Thyroid gland (tissue), 4 donors: ENCODE results near the gene CCDC106. TPM values are rescaled to one million over a fixed set of nuclear protein-coding genes. Genes with fewer than 3 reads are reported as not detected.

Source experiments
- DNase-seq, 2 donors: peaks; one replicate each; pipeline ENCODE4 v3.0.0-alpha.2; 2019
- H3K27ac ChIP-seq, 3 donors: fragments of 200-600 bp; sonication (generic); 1 replicate in 2 of 3; 2 replicates in 1 of 3; pipeline ENCODE4 v1.5.1; 2016 to 2019; ENCODE audit warnings: mild to moderate bottlenecking in 1 of 3, moderate library complexity in 1 of 3
- H3K27me3 ChIP-seq: fragments of 200-600 bp; sonication (generic); one replicate; pipeline ENCODE4 v1.5.1; 2019
- H3K36me3 ChIP-seq, 2 donors: fragments of 200-600 bp; sonication (generic); one replicate each; pipeline ENCODE4 v1.5.1; 2016 to 2019
- H3K4me1 ChIP-seq, 2 donors: fragments of 200-600 bp; sonication (generic); one replicate each; pipeline ENCODE4 v1.5.1; 2017 to 2019
- H3K4me3 ChIP-seq, 3 donors: fragments of 200-600 bp; sonication (generic); replicated peaks in 1 of 3; 1 replicate in 2 of 3; 2 replicates in 1 of 3; pipeline ENCODE4 v1.5.1; 2016; ENCODE audit warnings: mild to moderate bottlenecking in 1 of 3
- H3K9me3 ChIP-seq: fragments of 200-600 bp; sonication (generic); one replicate; pipeline ENCODE4 v1.5.1; 2017
- CTCF ChIP-seq, 6 experiments: fragments of 200-600 bp in 3 of 6; fragments of 450-650 bp in 3 of 6; sonication (generic) in 3 of 6; IDR thresholded peaks; one replicate each; pipeline ENCODE4 v1.5.1; 2016 to 2019; ENCODE audit warnings: antibody characterized with exemption in 6 of 6, mild to moderate bottlenecking in 2 of 6, inconsistent platforms in 1 of 6, moderate library complexity in 1 of 6
- POLR2A ChIP-seq, 2 donors: fragments of 450-650 bp; IDR thresholded peaks; one replicate each; pipeline ENCODE4 v1.6.1; 2017; ENCODE audit warnings: antibody characterized with exemption in 2 of 2, mild to moderate bottlenecking in 2 of 2, moderate library complexity in 1 of 2
- WGBS, 2 donors: methylation state at CpG; one replicate each; pipeline ENCODE4 v1.1.5; 2017; 5-methylcytosine and 5-hydroxymethylcytosine counted together
- intact Hi-C: fragments of 100-400 bp; cut with DNase I; formaldehyde crosslinking; loops from one replicate; pipeline ENCODE4 v1.15.1; 2023
- total RNA-seq, 4 donors: library from RNA; depleted of rRNA; stranded (reverse); fragments of >200 nt; gene quantifications; one replicate each; pipeline ENCODE4 v1.2.3, GENCODE V29; 2016

CCDC106 gene
- total RNA-seq, 4 donors from 2014 or later = 11.2 to 23.2 (median 20.7) TPM

GRCh38 chr19:55699221-55699620, 51.2 kb downstream of the CCDC106 start:
- H3K4me1 ChIP-seq = no peaks in the 10 kb centered on the region
- TF ChIP-seq CTCF (IDR thresholded peaks at IDR 0.05) (no peak), POLR2A (IDR thresholded peaks at IDR 0.05) (no peak)
- H3K27ac ChIP-seq = no peak overlapping the region
- no peak overlapping the region for H3K4me3 ChIP-seq
- no peaks in the 10 kb centered on the region for H3K9me3 ChIP-seq
- peaks cover 38 to 40% of the 10 kb centered on the region in 2 donors for H3K36me3 ChIP-seq
- intact Hi-C loops = no loop called here
- DNase-seq = no peak
- H3K27me3 ChIP-seq = no peaks in the 10 kb centered on the region
- WGBS, 2 donors = 91 to 94% methylated on average over 11 of the region's 11 CpGs

- H3K36me3 ChIP-seq = peaks cover 22 to 24% of the 10 kb centered on the region in 2 donors
- H3K4me1 ChIP-seq = no peaks in the 10 kb centered on the region
- H3K4me3 ChIP-seq = no peak overlapping the region
- H3K27ac ChIP-seq = no peak overlapping the region
- no peaks in the 10 kb centered on the region for H3K9me3 ChIP-seq
- no peaks in the 10 kb centered on the region for H3K27me3 ChIP-seq
- WGBS, 2 donors = 82 to 95% methylated on average over 10 to 12 of the region's 12 CpGs
- TF ChIP-seq POLR2A (IDR thresholded peaks at IDR 0.05) = no peak
- no peak for TF ChIP-seq CTCF (IDR thresholded peaks at IDR 0.05)
- intact Hi-C loops = no loop called here
- DNase-seq = no peak
These were observed 52.8 kb downstream of the CCDC106 start for GRCh38 chr19:55700813-55701212.

- no peaks in the 10 kb centered on the region for H3K9me3 ChIP-seq
- DNase-seq = no peak
- H3K27ac ChIP-seq = no peak overlapping the region
- no peaks in the 10 kb centered on the region for H3K27me3 ChIP-seq
- no peaks in the 10 kb centered on the region for H3K4me1 ChIP-seq
- intact Hi-C loops = no loop called here
- H3K4me3 ChIP-seq = no peak overlapping the region
- peaks cover 9 to 11% of the 10 kb centered on the region in 2 donors for H3K36me3 ChIP-seq
- 87 to 88% methylated on average over 13 of the region's 13 CpGs for WGBS, 2 donors
- no peak for TF ChIP-seq POLR2A (IDR thresholded peaks at IDR 0.05)
- no peak for TF ChIP-seq CTCF (IDR thresholded peaks at IDR 0.05)
These were observed 54.2 kb downstream of the CCDC106 start for GRCh38 chr19:55702131-55702627.

Other genes starting within 250 kb of the CCDC106 start
- 10 to 100 TPM in 2 of 4 donors, 1 to 10 TPM in 2; 5.7 to 13.3 (median 9.8) TPM for gene UBE2S, start 240.4 kb upstream of the CCDC106 start, total RNA-seq
- not detected for gene SHISA7, start 204.9 kb upstream of the CCDC106 start, total RNA-seq
- 100 to 1,000 TPM in 2 of 4 donors, 10 to 100 TPM in 2; 52.1 to 178 (median 100) TPM for gene ISOC2, start 186.6 kb upstream of the CCDC106 start, total RNA-seq
- gene C19orf85, start 183.5 kb upstream of the CCDC106 start, total RNA-seq = not detected
- gene ZNF628, start 171.6 kb upstream of the CCDC106 start, total RNA-seq = 10 to 100 TPM in 2 of 4 donors, 1 to 10 TPM in 2; 2.1 to 12.0 (median 6.5) TPM
- gene NAT14, start 163.0 kb upstream of the CCDC106 start, total RNA-seq = 10 to 100 TPM in 2 of 4 donors, 1 to 10 TPM in 2; 5.1 to 28.3 (median 12.2) TPM
- 1 to 10 TPM; 1.7 to 2.9 (median 2.2) TPM for gene SSC5D, start 159.8 kb upstream of the CCDC106 start, total RNA-seq
- gene SBK2, start 111.1 kb upstream of the CCDC106 start, total RNA-seq = not detected
- gene SBK3, start 102.7 kb upstream of the CCDC106 start, total RNA-seq = 10 to 100 TPM in 1 of 4 donors, under 1 TPM in 1, not detected in 2; 0.94 to 14.8 TPM
- gene ZNF579, start 67.4 kb upstream of the CCDC106 start, total RNA-seq = 1 to 10 TPM; 4.0 to 7.5 (median 6.6) TPM
- gene FIZ1, start 48.7 kb upstream of the CCDC106 start, total RNA-seq = 10 to 100 TPM in 3 of 4 donors, 1 to 10 TPM in 1; 9.0 to 18.5 (median 14.0) TPM
- 10 to 100 TPM; 13.0 to 34.2 (median 28.9) TPM for gene ZNF524, start 47.9 kb upstream of the CCDC106 start, total RNA-seq
- gene ZNF865, start 42.6 kb upstream of the CCDC106 start, total RNA-seq = 10 to 100 TPM in 2 of 4 donors, 1 to 10 TPM in 2; 5.5 to 12.6 (median 9.1) TPM
- 10 to 100 TPM in 1 of 4 donors, 1 to 10 TPM in 3; 5.1 to 10.0 (median 8.7) TPM for gene ZNF784, start 23.6 kb upstream of the CCDC106 start, total RNA-seq
- 10 to 100 TPM; 29.9 to 61.1 (median 44.8) TPM for gene ZNF580, start 7.2 kb upstream of the CCDC106 start, total RNA-seq
- 10 to 100 TPM; 11.1 to 23.9 (median 15.8) TPM for gene ZNF581, start 4.6 kb upstream of the CCDC106 start, total RNA-seq
- 100 to 1,000 TPM in 1 of 4 donors, 10 to 100 TPM in 3; 68.4 to 115 (median 85.7) TPM for gene U2AF2, start 6.8 kb downstream of the CCDC106 start, total RNA-seq
- 100 to 1,000 TPM in 1 of 4 donors, 10 to 100 TPM in 3; 34.8 to 102 (median 72.2) TPM for gene EPN1, start 27.0 kb downstream of the CCDC106 start, total RNA-seq
- gene NLRP9, start 90.2 kb downstream of the CCDC106 start, total RNA-seq = not detected
- gene RFPL4A, start 110.9 kb downstream of the CCDC106 start, total RNA-seq = not detected
- gene RFPL4AL1, start 120.9 kb downstream of the CCDC106 start, total RNA-seq = under 1 TPM in 1 of 4 donors, not detected in 3; 0.33 TPM
- not detected for gene NLRP11, start 183.8 kb downstream of the CCDC106 start, total RNA-seq
- not detected for gene NLRP4, start 188.3 kb downstream of the CCDC106 start, total RNA-seq